ENCODE results near the gene FMNL2.
"Not testable (repeated sequence)": the region's sequence is repeated elsewhere in the genome, so short reads cannot be mapped to it uniquely, and the experiment has no call there.

The FMNL2 gene

DNA sequence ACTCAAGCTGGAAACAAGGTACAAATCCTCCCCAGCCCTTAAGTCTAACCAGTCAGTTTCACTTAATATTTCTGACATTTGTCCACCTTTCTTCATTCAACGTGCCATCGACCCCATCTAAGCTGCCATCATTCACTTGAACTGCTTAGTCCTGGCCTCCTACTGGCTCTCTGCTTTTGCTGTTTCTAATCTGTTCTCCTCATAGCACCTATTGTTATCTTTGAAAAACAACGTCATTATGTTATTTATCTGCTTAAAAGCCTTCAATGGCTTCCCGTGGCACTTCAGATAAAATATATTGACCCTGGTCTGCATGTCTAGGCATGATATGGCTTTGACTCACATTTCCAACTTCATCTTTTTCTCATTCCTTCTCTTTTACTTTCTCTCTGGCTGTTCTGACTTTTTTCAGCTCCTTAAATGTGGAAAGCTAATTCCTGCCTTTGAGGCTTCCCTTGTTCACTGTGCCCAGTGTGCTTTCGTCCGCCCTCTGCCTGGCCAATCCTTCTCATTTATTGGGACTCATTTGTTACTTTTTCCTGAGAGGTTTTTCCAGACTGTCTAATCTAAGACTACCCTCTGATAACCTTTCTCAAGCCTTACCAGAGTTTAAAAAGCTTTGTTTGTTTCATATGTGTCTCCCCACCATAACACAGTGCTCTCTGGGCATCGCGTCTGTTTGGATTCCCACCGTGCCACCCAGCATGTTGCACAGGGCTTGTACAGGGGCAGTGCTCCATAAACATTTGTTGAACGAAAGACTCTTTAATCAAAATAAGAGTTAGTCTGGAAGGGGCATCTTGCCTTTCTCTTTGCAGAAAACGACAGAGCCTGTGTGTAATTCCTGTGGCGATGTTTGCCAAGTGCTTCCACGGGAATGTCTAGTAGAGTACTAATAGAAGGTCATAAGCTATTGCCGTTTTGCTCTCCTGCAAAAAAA lies 183.9 kb downstream of the FMNL2 start:
- Histone ChIP-seq H2AFZ (ENCODE audit: low read depth, low read length) (no peak overlapping the region), H3K4me3 (ENCODE audit: low read depth in 1 of 2, low read length in 2 of 2) (no peak overlapping the region), H3K4me2 (ENCODE audit: insufficient read depth, low read length) (no peak overlapping the region), H3K27me3 (ENCODE audit: insufficient read depth, low read length, poor library complexity) (no peaks in the 10 kb centered on the region), H3K79me2 (ENCODE audit: insufficient read depth, low read length) (no peaks in the 10 kb centered on the region), H3K27ac (ENCODE audit: low read length) (no peak overlapping the region), H3K36me3 (ENCODE audit: insufficient read depth, low read length) (no peaks in the 10 kb centered on the region), H4K20me1 (ENCODE audit: insufficient read depth, low read length) (no peaks in the 10 kb centered on the region), H3K9ac (ENCODE audit: low read depth, low read length) (no peak overlapping the region), H3K9me3 (ENCODE audit: insufficient read depth, low read length, severe bottlenecking) (no peaks in the 10 kb centered on the region), H3K4me1 (ENCODE audit: insufficient read depth, low read length) (no peaks in the 10 kb centered on the region)
- DNase-seq (no peak), ATAC-seq (ENCODE audit: insufficient read depth, low read depth) (no peak)
- no peak for TF ChIP-seq EZH2 (IDR thresholded peaks at IDR 0.05; ENCODE audit: borderline replicate concordance, low read depth, low read length, severe bottlenecking)
- TF ChIP-seq, protein P1, sequence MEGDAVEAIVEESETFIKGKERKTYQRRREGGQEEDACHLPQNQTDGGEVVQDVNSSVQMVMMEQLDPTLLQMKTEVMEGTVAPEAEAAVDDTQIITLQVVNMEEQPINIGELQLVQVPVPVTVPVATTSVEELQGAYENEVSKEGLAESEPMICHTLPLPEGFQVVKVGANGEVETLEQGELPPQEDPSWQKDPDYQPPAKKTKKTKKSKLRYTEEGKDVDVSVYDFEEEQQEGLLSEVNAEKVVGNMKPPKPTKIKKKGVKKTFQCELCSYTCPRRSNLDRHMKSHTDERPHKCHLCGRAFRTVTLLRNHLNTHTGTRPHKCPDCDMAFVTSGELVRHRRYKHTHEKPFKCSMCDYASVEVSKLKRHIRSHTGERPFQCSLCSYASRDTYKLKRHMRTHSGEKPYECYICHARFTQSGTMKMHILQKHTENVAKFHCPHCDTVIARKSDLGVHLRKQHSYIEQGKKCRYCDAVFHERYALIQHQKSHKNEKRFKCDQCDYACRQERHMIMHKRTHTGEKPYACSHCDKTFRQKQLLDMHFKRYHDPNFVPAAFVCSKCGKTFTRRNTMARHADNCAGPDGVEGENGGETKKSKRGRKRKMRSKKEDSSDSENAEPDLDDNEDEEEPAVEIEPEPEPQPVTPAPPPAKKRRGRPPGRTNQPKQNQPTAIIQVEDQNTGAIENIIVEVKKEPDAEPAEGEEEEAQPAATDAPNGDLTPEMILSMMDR (IDR thresholded peaks at IDR 0.05; ENCODE audit: borderline replicate concordance, extremely low read depth, low read length, poor library complexity, severe bottlenecking): no peak

DNA sequence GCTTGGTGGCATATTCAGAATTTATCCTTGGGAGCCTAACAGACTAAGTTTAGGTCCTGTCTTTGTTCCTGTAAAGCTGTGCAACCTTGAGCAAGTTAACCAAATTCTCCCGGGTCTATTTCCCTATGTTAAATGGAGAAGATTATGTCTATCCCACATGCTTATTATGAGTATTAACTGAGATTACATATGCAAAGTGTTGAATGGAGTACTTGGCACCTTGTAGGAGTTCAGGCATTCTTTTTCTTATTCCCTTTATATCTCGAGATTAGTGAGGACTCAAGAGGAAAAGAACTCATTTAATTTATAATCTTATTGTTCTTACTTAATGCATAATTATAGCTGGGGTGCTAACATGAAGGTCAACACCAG lies 184.6 kb downstream of the FMNL2 start:
- Histone ChIP-seq H3K27ac (ENCODE audit: low read length) (no peak overlapping the region), H3K79me2 (ENCODE audit: insufficient read depth, low read length) (no peaks in the 10 kb centered on the region), H3K27me3 (ENCODE audit: insufficient read depth, low read length, poor library complexity) (no peaks in the 10 kb centered on the region), H3K36me3 (ENCODE audit: insufficient read depth, low read length) (no peaks in the 10 kb centered on the region), H3K9ac (ENCODE audit: low read depth, low read length) (no peak overlapping the region), H4K20me1 (ENCODE audit: insufficient read depth, low read length) (no peaks in the 10 kb centered on the region), H3K4me1 (ENCODE audit: insufficient read depth, low read length) (no peaks in the 10 kb centered on the region), H3K4me3 (ENCODE audit: low read depth in 1 of 2, low read length in 2 of 2) (no peak overlapping the region), H3K4me2 (ENCODE audit: insufficient read depth, low read length) (no peak overlapping the region), H2AFZ (ENCODE audit: low read depth, low read length) (no peak overlapping the region), H3K9me3 (ENCODE audit: insufficient read depth, low read length, severe bottlenecking) (no peaks in the 10 kb centered on the region)
- TF ChIP-seq, protein P1 (IDR thresholded peaks at IDR 0.05; ENCODE audit: borderline replicate concordance, extremely low read depth, low read length, poor library complexity, severe bottlenecking): no peak
- TF ChIP-seq EZH2 (IDR thresholded peaks at IDR 0.05; ENCODE audit: borderline replicate concordance, low read depth, low read length, severe bottlenecking): no peak
- DNase-seq (no peak), ATAC-seq (ENCODE audit: insufficient read depth, low read depth) (no peak)

DNA sequence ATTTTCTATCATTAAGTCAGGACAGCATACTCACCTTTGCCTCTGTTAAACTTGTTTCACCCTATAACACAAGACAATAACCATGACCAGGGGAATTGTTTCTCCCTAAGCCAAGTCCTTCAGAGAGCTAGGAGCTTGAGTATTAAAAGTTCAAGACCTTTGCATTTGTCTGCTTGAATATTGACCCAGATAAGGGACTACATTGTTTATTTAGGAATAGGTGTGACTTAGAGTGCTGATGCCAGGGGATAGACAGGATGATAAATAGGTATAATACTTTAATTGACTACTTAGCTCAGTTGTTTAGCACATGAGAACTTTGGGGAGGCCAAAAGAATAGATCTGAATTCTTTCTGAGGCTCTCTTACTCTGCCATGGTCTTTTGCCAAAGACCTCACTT lies 185.8 kb downstream of the FMNL2 start:
- Histone ChIP-seq H3K9ac (ENCODE audit: low read depth, low read length) (no peak overlapping the region), H3K36me3 (ENCODE audit: insufficient read depth, low read length) (no peaks in the 10 kb centered on the region), H3K4me1 (ENCODE audit: insufficient read depth, low read length) (no peaks in the 10 kb centered on the region), H3K27ac (ENCODE audit: low read length) (no peak overlapping the region), H4K20me1 (ENCODE audit: insufficient read depth, low read length) (no peaks in the 10 kb centered on the region), H2AFZ (ENCODE audit: low read depth, low read length) (no peak overlapping the region), H3K4me3 (ENCODE audit: low read depth in 1 of 2, low read length in 2 of 2) (no peak overlapping the region), H3K79me2 (ENCODE audit: insufficient read depth, low read length) (no peaks in the 10 kb centered on the region), H3K9me3 (ENCODE audit: insufficient read depth, low read length, severe bottlenecking) (no peaks in the 10 kb centered on the region), H3K4me2 (ENCODE audit: insufficient read depth, low read length) (no peak overlapping the region), H3K27me3 (ENCODE audit: insufficient read depth, low read length, poor library complexity) (no peaks in the 10 kb centered on the region)
- TF ChIP-seq, protein P1 (IDR thresholded peaks at IDR 0.05; ENCODE audit: borderline replicate concordance, extremely low read depth, low read length, poor library complexity, severe bottlenecking): no peak
- no peak for TF ChIP-seq EZH2 (IDR thresholded peaks at IDR 0.05; ENCODE audit: borderline replicate concordance, low read depth, low read length, severe bottlenecking)
- ATAC-seq (ENCODE audit: insufficient read depth, low read depth): no peak
- DNase-seq: no peak

DNA sequence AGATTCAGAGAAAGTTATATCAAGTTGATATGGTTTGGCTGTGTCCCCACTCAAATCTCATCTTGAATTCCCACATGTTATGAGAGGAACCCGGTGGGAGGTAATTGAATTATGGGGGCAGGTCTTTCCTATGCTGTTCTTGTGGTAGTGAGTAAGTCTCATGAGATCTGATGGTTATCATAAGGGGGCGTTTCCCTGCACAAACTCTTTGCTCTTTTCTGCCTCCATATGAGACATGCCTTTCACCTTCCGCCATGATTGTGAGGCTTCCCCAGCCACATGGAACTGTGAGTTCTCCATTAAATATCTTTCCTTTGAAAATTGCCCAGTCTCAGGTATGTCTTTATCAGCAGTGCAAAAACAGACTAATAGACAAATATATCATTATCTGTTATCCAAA lies 187.5 kb downstream of the FMNL2 start:
- H3K36me3 ChIP-seq (ENCODE audit: insufficient read depth, low read length); H3K9ac ChIP-seq (ENCODE audit: low read depth, low read length); H3K27me3 ChIP-seq (ENCODE audit: insufficient read depth, low read length, poor library complexity); H3K4me3 ChIP-seq (ENCODE audit: low read depth in 1 of 2, low read length in 2 of 2); H3K27ac ChIP-seq (ENCODE audit: low read length); H4K20me1 ChIP-seq (ENCODE audit: insufficient read depth, low read length); DNase-seq; H3K4me1 ChIP-seq (ENCODE audit: insufficient read depth, low read length); H2AFZ ChIP-seq (ENCODE audit: low read depth, low read length); H3K79me2 ChIP-seq (ENCODE audit: insufficient read depth, low read length); ATAC-seq (ENCODE audit: insufficient read depth, low read depth); H3K4me2 ChIP-seq (ENCODE audit: insufficient read depth, low read length); H3K9me3 ChIP-seq (ENCODE audit: insufficient read depth, low read length, severe bottlenecking): not testable (repeated sequence)
